Left ventricle myocardium superior (tissue), 1 donor: ENCODE results near the gene OSBP2. TPM values are rescaled to one million over a fixed set of nuclear protein-coding genes. Genes with fewer than 3 reads are reported as not detected.
A peak's percentile ranks its signal among the peaks of the same experiment; 100 is the strongest.

Source experiments
- ATAC-seq: fragments of 200-7000 bp; cut with Tn5 transposase; one replicate; pipeline ENCODE4 v1.9.1; 2020; ENCODE audit warnings: mild to moderate bottlenecking, moderate library complexity
- DNase-seq: peaks from one replicate; pipeline ENCODE4 v3.0.0-alpha.2; 2020
- intact Hi-C: fragments of 100-400 bp; cut with micrococcal nuclease; formaldehyde crosslinking; loops from one replicate; pipeline ENCODE4 v1.11.0; 2022
- microRNA-seq: library from miRNA; unstranded; fragments of <30 nt; microRNA quantifications from one replicate; pipeline ENCODE4 v1.2.0, GENCODE V29; 2020; ENCODE audit warnings: borderline number of aligned reads
- total RNA-seq: library from RNA; stranded (reverse); fragmentation: NEBNext Ultra II Directional; extraction: Animal tissue kit (Norgen Biotek cat#: 25700); gene quantifications from one replicate; pipeline ENCODE4 v1.2.1, GENCODE V29; 2021
- donor health status: DM: no; HTN: yes; CAD: no; lungs with severe emphysema.

The OSBP2 gene
- total RNA-seq, 1 donor from 2014 or later: 16.0 TPM

DNA sequence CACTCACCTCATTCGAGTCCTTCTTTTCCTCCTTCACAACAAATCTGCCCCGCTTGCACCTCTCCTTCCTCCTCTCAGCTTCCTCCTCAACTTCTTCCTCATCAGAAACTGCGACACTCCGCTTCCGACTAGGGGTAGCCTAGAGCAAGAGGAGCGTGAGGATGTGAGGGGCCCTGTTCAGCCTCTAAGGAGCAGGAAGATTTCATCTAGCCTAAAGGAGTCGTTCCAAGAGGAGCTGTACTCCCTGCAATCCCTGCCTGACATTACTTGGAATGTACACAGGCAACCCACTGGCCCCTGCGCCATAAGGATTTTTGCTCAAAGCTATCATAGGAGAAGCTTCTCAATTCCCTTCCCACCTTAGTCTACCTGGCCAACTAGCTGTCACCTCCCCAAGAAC lies 239.4 kb downstream of the OSBP2 start:
- DNase-seq (no peak), ATAC-seq (no peak)
- intact Hi-C loops: no loop called here

DNA sequence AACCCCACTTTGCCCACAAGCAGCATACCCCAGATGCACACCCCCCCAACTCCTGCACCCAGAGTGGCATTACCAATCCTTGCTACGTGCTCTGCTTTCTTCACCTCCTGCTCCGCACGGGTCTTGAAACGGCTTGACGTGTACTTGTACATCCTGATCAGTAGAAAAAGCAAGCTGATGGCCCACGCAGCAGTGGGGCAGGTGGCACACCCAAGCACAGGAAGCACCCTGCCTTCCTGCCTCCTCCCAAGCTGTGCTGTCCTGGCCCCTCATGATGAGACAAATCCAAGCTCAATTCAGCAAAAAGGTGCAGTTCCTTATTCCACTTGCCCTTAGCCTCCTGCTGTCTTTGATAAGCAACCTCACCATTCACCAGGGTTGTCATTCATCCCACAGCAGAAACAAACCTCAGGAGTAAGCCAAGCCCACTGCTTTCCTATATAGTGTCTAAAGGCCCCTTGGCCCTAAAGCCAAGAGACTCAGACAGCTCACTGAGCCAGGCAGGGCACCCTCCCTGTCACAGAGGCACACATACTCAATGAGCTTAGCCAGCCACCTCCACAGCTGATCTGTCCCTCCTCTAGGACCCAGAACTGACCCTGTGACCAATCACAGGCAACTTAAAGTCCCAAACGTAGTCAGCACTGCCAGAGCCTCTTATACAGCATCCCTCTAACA lies 246.2 kb downstream of the OSBP2 start:
- no peak for ATAC-seq
- DNase-seq: no peak
- intact Hi-C loops: no loop called here

DNA sequence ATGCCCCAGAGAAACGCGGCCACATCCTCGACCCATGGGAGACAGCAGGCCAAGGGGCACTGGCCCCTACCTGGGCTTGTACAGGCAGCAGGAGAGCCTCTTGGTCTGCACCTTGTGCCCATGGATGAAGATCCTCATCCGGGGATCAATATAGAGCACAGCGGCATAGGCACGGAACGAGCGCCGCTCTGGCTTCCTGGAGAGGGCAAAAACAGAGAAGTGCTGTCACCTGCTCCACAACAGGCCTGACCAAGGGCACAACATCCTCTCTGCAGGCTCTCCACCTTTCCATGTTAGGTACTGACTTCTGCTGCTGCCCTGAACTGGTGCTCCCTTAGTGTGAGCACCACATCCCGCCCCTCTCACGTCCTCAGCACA lies 246.7 kb downstream of the OSBP2 start:
- intact Hi-C loops: no loop called here
- no peak for DNase-seq
- ATAC-seq: no peak

DNA sequence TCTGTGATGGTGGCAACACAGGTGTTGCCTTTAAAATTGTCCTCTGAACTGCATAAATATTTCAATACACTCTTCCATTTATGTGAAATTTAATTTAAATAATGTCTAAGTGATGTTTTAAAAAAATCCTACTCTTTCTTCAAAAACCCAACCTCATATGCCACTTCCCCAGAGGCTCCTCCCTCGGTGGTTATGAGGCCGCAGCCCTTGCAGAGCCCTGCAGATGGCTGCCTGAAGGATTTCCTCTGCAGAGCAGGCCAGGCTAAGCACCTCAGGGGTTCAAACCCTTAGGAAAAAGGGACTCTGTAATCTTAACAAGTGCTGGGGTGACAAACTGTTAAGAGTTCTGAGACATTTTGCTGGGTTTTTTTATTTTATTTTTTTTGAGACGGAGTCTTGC lies 248.7 kb downstream of the OSBP2 start:
- DNase-seq: no peak
- ATAC-seq: no peak
- intact Hi-C loops: no loop called here

DNA sequence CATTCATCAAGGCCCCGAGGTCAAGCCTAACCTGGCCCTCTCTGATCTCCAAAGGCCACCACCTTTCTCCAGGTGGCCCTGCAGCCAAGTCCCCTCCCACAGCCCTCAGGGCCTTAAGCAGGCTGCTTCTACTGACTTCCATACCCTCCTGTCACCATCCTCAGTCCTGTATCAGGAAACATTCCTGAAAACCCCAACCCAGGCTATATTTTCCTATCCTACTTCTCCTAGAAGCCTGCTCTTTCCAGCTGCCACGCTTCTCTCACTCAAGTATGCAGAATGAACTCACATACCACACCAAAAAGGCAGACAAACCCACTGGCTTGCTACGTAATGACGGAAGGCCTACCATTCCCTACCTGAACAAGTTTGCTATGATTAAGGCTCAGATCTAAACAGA lies 250.3 kb downstream of the OSBP2 start:
- ATAC-seq (no peak), DNase-seq (no peak)
- intact Hi-C loops: loop anchor here (5.0 kb wide), 2 partner anchors 137 to 202 kb away; partner anchors contain the start of gene SMTN

DNA sequence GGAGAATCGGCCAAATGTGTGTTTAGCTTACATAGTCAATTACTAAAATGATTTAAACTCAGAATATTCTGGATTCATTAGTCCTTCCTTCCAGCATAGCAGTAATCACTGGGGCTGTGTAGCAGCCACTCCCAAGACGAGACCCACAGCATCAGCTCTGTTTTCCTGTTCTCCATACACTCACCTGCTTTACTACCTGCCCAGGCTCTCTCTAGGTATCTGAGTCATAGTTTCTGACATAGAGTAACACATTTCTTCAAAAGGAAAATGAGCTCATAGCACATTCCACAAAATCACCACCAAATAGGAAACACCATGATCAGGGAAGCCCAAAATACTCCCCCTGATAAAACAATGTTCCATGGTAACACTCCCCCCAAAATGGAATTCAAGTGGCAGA lies 251.0 kb downstream of the OSBP2 start:
- intact Hi-C loops: loop anchor here (5.0 kb wide), 2 partner anchors 137 to 202 kb away; partner anchors contain the start of gene SMTN
- DNase-seq: no peak
- no peak for ATAC-seq

DNA sequence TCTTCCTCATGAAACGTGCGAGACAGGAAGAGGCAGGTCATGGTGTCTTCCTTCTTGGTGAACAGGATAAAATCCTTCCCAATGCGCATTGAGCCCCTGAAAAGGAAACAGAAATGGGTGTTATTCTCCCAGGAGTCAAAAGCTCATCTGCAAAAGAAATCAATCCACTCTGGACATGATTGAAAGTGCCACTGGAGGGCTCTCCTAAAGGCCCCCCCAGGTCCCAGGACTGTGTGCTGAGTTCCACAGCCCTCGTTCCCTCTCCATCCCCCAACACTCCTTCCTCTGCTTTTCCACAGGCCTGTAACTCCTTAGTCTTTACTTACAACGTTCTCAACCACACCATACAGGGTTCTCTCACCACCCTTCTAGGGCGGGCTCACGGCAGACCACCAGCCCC lies 251.7 kb downstream of the OSBP2 start:
- intact Hi-C loops: loop anchor here (5.0 kb wide), 2 partner anchors 136 to 201 kb away; partner anchors contain the start of gene SMTN
- DNase-seq (no peak), ATAC-seq (no peak)

DNA sequence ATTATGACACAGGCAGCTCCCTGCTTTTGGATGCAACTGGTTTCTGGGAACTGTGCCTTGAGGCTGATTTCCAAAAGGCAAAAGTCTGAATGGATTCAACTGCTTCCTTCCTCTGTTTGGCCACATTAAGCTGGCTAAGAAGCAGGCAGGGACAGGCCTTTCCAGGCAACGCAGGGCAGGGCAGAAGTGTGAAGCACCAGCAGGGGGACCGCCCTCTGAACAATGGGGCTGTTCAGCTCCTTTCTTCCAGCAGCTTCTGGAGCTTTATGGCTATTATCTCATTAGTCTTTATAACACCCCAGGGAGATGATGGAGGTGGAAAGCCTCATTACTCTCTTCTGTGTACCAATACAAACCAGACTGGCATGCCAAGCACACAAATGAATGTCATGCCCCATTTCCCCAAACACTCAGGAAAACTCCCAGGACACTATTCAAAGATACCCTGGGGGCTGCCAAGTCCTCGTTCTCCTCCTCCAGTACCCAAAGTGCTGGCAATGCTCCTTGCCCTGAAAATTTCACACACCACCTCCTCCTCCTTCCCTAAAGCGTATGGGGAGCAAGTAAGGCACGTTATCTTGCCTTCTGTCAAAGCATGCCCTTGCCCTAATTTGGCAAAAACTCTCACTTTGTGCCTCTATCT lies 252.6 kb downstream of the OSBP2 start:
- intact Hi-C loops: loop anchor here (5.0 kb wide), 2 partner anchors 135 to 200 kb away; partner anchors contain the start of gene SMTN
- ATAC-seq: peak; percentile 73
- DNase-seq: peak; percentile 51

DNA sequence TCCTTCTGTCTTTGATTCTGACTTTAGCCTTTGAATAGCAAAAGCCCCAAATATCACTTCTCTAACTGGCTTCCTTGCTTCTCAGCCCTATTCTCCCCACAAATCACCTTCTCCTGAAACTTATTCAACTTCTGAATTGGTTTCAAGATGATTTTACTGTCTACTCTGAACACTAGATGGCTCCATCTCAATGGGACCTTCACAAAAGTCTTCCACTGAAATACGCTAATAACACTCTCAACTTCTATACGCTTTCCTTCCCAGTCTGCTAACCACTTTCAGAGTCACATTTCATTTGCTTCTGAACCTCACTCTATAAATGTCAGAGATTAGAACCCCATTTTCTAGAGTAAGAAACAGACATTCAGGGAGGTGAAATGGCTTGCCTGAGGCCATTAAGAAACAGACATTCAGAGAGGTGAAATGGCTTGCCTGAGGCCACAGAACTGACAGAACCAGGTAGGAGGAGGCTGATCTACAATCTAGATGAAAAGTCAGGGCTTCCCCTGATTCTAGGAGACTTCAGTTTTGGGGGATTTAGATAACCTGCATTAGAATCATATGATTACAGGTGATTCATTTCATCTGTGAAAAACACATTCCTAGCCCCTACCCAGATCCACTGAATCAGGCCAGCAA lies 253.3 kb downstream of the OSBP2 start:
- intact Hi-C loops: loop anchor here (5.0 kb wide), 2 partner anchors 134 to 199 kb away; partner anchors contain the start of gene SMTN
- ATAC-seq (peak; percentile 74), DNase-seq (no peak)

DNA sequence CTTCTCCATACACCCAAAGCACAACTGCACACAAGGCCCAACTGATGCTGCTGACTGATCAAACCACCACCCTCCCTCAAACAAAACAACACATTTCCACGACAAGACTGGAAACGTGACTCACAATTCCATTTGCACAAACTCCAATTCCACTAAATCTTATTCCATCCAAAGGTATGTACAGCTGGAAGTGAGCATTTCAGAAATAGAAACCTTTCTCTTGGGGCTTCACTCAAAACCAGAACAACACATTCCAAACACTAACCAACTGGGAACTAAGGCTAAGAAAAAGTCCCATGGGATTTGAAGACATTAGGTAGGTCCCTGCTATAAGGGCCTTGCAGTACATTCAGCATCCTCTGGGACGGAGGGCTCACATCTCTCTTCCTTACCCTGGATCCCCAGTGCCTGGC lies 254.3 kb downstream of the OSBP2 start:
- ATAC-seq (no peak), DNase-seq (no peak)
- intact Hi-C loops: loop anchor here (5.0 kb wide), 2 partner anchors 133 to 198 kb away; partner anchors contain the start of gene SMTN

DNA sequence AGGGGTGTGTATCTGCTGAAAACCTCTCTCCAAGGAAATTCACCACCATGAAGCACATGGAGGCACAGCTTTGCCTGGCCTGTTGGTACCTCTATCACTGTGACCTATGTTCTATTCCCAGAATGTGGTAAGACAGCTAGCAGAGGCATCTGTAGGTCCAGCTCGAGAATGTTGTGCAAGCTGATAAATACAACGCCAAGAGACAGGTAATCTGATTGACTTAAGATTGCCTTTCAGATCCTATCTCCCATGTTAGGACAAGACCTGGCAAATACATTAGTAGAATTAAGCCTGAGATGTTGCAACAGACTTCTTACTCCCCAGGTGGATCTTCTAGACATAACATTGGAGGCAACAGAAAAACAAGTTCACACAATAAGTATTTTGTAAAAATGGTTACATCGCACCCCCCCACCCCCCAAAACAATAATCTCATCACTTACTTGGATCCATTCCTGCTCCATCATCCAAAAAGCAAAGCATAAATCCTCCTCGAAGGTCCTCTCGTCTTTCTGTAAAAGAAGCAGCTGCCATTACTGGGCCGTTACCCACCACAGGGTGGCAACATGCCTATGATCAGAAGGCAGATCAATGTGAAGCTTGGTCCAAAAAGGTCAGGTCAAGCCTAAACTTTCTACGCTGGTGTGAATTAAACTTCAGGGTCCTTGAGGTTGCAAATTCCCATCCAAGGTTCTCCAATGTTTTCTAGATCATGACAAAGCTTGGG lies 255.4 kb downstream of the OSBP2 start:
- intact Hi-C loops: loop anchor here (5.0 kb wide), 2 partner anchors 132 to 197 kb away; partner anchors contain the start of gene SMTN
- no peak for ATAC-seq
- no peak for DNase-seq

DNA sequence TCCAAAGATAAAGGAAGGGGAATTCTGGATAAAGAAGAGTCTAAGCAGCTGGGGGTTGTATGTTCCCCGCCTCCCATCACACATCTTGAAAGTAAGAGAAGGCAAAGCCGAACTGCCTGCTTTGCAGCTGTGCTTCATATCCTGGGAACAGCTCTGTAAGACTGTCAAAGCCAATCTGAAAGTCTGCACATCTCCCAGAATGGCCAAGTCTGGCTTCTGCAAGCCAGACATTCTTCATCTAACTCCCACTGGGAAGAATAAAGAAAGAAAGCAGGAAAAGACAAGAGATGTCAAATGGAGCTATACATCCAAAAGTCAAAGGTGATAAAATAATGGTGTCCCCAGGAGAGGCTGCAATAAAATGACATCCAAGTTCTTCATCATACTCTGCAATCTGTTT lies 258.5 kb downstream of the OSBP2 start:
- no peak for ATAC-seq
- intact Hi-C loops: no loop called here
- DNase-seq: no peak

DNA sequence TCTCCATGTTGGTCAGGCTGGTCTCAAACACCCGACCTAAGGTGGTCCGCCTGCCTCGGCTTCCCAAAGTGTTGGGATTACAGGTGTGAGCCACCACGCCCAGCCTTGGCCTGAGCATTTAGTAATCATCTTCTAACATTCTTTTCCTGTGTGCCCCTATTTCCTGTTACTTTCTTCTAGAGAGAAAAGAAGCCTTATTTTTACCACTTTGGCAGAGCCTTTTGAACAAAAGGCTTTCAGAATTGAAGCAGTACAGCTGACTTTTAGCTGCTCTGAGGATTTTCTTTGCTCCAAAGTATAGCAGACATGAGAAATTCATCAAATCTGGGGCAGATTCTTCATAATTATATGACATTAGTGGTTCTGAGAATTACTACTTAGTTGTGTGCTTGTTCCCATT lies 260.5 kb downstream of the OSBP2 start:
- DNase-seq: no peak
- intact Hi-C loops: no loop called here
- ATAC-seq: no peak

Small RNA genes lying within 50 kb of the gene (microRNA-seq; reads per million reads assigned to microRNA genes)
- 22.5 reads per million, percentile 19 among the genes with 10 or more reads in this experiment for gene MIR3200

Other genes with a start within 250 kb of the OSBP2 start
- gene SEC14L3, start 222.9 kb upstream of the OSBP2 start, total RNA-seq: not detected
- not detected for gene SEC14L4, start 189.2 kb upstream of the OSBP2 start, total RNA-seq
- gene SEC14L6, start 148.1 kb upstream of the OSBP2 start, total RNA-seq: not detected
- gene GAL3ST1, start 120.2 kb upstream of the OSBP2 start, total RNA-seq: 0.57 TPM
- gene PES1, start 103.0 kb upstream of the OSBP2 start, total RNA-seq: 21.6 TPM
- 14.6 TPM for gene TCN2, start 87.7 kb upstream of the OSBP2 start, total RNA-seq
- gene SLC35E4, start 59.1 kb upstream of the OSBP2 start, total RNA-seq: 3.1 TPM
- gene DUSP18, start 27.0 kb upstream of the OSBP2 start, total RNA-seq: 2.5 TPM